Fibroblast of lung (primary cell): ENCODE results near the gene KIF13A.

ENCODE experiments used
- CTCF ChIP-seq, 2 donors: IDR thresholded peaks in 1 of 2; conservative IDR thresholded peaks in 1 of 2; 1 replicate in 1 of 2; 2 replicates in 1 of 2; pipeline ENCODE4 v1.5.1; 2011 to 2012; ENCODE audit warnings: low read length in 2 of 2, control low read depth in 1 of 2, inconsistent platforms in 1 of 2, low read depth in 1 of 2, mild to moderate bottlenecking in 1 of 2
- EZH2 ChIP-seq: IDR thresholded peaks from 2 replicates; pipeline ENCODE4 v1.5.1; 2012; ENCODE audit warnings: low read length, control low read depth, mild to moderate bottlenecking; ENCODE audit errors: missing control alignments

DNA sequence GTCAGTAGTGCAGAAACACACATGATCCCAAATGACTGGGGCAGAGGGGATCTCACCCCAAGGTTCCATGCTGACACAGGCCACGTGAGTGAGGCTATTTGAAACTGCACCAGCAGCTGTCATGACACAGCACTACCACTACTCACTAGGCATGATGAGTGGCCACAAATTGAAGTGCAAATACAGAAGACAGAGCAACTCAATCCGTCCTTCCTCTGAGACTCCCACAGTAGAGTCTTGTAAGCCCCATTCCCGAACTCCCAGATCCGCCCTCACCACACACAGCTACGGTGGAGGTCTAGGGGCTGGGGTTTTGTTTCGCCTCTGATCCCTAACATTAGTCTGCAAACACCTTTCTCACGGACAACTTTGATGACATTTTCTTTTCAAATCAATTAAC, 167.4 kb downstream of the KIF13A start:
- no peak for TF ChIP-seq CTCF (conservative IDR thresholded peaks at IDR 0.05 in 1 of 2, IDR thresholded peaks at IDR 0.05 in 1 of 2; ENCODE audit: low read depth in 1 of 2, low read length in 2 of 2)
- TF ChIP-seq EZH2, result no peak
